Liver (tissue), 9 donors: ENCODE results near the gene DYNC2LI1. TPM values are rescaled to one million over a fixed set of nuclear protein-coding genes. Genes with fewer than 3 reads are reported as not detected.
A peak's percentile ranks its signal among the peaks of the same experiment; 100 is the strongest.

Experiments used
- DNase-seq: peaks from one replicate; pipeline ENCODE4 v3.0.0-alpha.2; 2017; ENCODE audit warnings: low spot score
- H3K27ac ChIP-seq, 2 donors: one replicate each; pipeline ENCODE4 v1.7.0; 2013; ENCODE audit warnings: inconsistent platforms in 2 of 2, low read length in 2 of 2, control low read depth in 1 of 2, low read depth in 1 of 2, mild to moderate bottlenecking in 1 of 2
- H3K27me3 ChIP-seq, 4 donors: one replicate each; pipeline versions ENCODE4 v1.6.1 to v1.7.0; 2013; ENCODE audit warnings: low read length in 3 of 4, inconsistent platforms in 1 of 4, mild to moderate bottlenecking in 1 of 4, moderate library complexity in 1 of 4; ENCODE audit not compliant: control insufficient read depth in 4 of 4, insufficient read depth in 4 of 4
- H3K36me3 ChIP-seq, 4 donors: one replicate each; pipeline versions ENCODE4 v1.6.1 to v1.7.0; 2013; ENCODE audit warnings: low read length in 3 of 4, mild to moderate bottlenecking in 3 of 4, low read depth in 1 of 4, moderate library complexity in 1 of 4; ENCODE audit not compliant: control insufficient read depth in 4 of 4, insufficient read depth in 3 of 4
- H3K4me1 ChIP-seq, 4 donors: one replicate each; pipeline versions ENCODE4 v1.6.1 to v1.7.0; 2013; ENCODE audit warnings: low read length in 3 of 4, mild to moderate bottlenecking in 3 of 4, moderate library complexity in 1 of 4; ENCODE audit not compliant: control insufficient read depth in 4 of 4, insufficient read depth in 4 of 4
- H3K4me3 ChIP-seq, 3 donors: one replicate each; pipeline versions ENCODE4 v1.6.1 to v1.7.0; 2013; ENCODE audit warnings: low read length in 3 of 3, control low read depth in 1 of 3, low read depth in 1 of 3, mild to moderate bottlenecking in 1 of 3
- H3K9ac ChIP-seq, 2 donors: one replicate each; pipeline ENCODE4 v1.7.0; 2013; ENCODE audit warnings: low read length in 2 of 2, mild to moderate bottlenecking in 2 of 2, moderate library complexity in 2 of 2, control low read depth in 1 of 2, low read depth in 1 of 2
- H3K9me3 ChIP-seq, 4 donors: one replicate each; pipeline versions ENCODE4 v1.6.1 to v1.7.0; 2013; ENCODE audit warnings: low read length in 3 of 4; ENCODE audit not compliant: control insufficient read depth in 4 of 4
- EGR1 ChIP-seq, 2 donors: IDR thresholded peaks; 2 replicates each; pipeline ENCODE4 v1.6.1; 2016 to 2018; ENCODE audit warnings: antibody characterized with exemption in 2 of 2, low read depth in 2 of 2
- FOXA1 ChIP-seq: IDR thresholded peaks from 2 replicates; pipeline ENCODE4 v1.6.1; 2016; ENCODE audit warnings: antibody characterized with exemption
- FOXA2 ChIP-seq: IDR thresholded peaks from 2 replicates; pipeline ENCODE4 v1.6.1; 2016; ENCODE audit warnings: antibody characterized with exemption
- GABPA ChIP-seq, 2 donors: IDR thresholded peaks in 1 of 2; conservative IDR thresholded peaks in 1 of 2; 2 replicates each; pipeline ENCODE4 v1.6.1; 2016; ENCODE audit warnings: antibody characterized with exemption in 2 of 2, mild to moderate bottlenecking in 1 of 2, moderate library complexity in 1 of 2
- HNF4A ChIP-seq, 2 donors: conservative IDR thresholded peaks; 2 replicates each; pipeline ENCODE4 v1.6.1; 2016; ENCODE audit warnings: antibody characterized with exemption in 2 of 2, mild to moderate bottlenecking in 2 of 2
- HNF4G ChIP-seq: IDR thresholded peaks from 2 replicates; pipeline ENCODE4 v1.6.1; 2016; ENCODE audit warnings: antibody characterized with exemption
- JUND ChIP-seq, 2 donors: IDR thresholded peaks; 2 replicates each; pipeline ENCODE4 v1.6.1; 2016; ENCODE audit warnings: antibody characterized with exemption in 2 of 2
- RXRA ChIP-seq, 2 donors: IDR thresholded peaks; 2 replicates each; pipeline ENCODE4 v1.6.1; 2017 to 2018; ENCODE audit warnings: antibody characterized with exemption in 2 of 2, mild to moderate bottlenecking in 1 of 2
- SP1 ChIP-seq: IDR thresholded peaks from 2 replicates; pipeline ENCODE4 v1.6.1; 2018; ENCODE audit warnings: antibody characterized with exemption, mild to moderate bottlenecking
- TAF1 ChIP-seq: conservative IDR thresholded peaks from 2 replicates; pipeline ENCODE4 v1.6.1; 2016; ENCODE audit warnings: antibody characterized with exemption, mild to moderate bottlenecking
- YY1 ChIP-seq: IDR thresholded peaks from 2 replicates; pipeline ENCODE4 v1.6.1; 2016; ENCODE audit warnings: antibody characterized with exemption, mild to moderate bottlenecking
- WGBS: extraction: QIAGEN DNeasy Blood & Tissue Kit; methylation state at CpG from one replicate; pipeline ENCODE4 v1.1.7; 2013; 5-methylcytosine and 5-hydroxymethylcytosine counted together
- polyA plus RNA-seq, 2 donors: library from polyadenylated mRNA; stranded (reverse) in 1 of 2; unstranded in 1 of 2; fragments of 200-250 nt in 1 of 2; fragments of >200 nt in 1 of 2; fragmentation: Nextera tagmentation in 1 of 2; extraction: Ambion mirVana in 1 of 2; gene quantifications; one replicate each; pipeline versions ENCODE4 v1.2.1 to v1.2.3, GENCODE V29; 2013 to 2015
- total RNA-seq, 2 donors: library from RNA; depleted of rRNA; stranded (reverse); fragments of >200 nt; gene quantifications; one replicate each; pipeline ENCODE4 v1.2.3, GENCODE V29; 2014
- TF ChIP-seq, protein P1 (sequence below): IDR thresholded peaks from 2 replicates; pipeline ENCODE4 v1.6.1; 2016; ENCODE audit warnings: antibody characterized with exemption
- TF ChIP-seq, protein P2 (sequence below): IDR thresholded peaks from 2 replicates; pipeline ENCODE4 v1.6.1; 2016; ENCODE audit warnings: antibody characterized with exemption
- TF ChIP-seq, protein P3 (sequence below): IDR thresholded peaks from 2 replicates; pipeline ENCODE4 v1.6.1; 2016; ENCODE audit warnings: antibody characterized with exemption
- donor health status: healthy.
- donor health status: healthy.
- donor health status: healthy.
- donor health status: healthy.
- donor health status: healthy.

Gene DYNC2LI1
- total and polyA plus RNA-seq, 4 donors = 5.4 to 6.1 (median 5.7) TPM

- no peak overlapping the region for H3K4me3 ChIP-seq
- WGBS = 34% methylated on average over 3 of the region's 3 CpGs
- no peaks in the 10 kb centered on the region for H3K27me3 ChIP-seq
- TF ChIP-seq, protein P1, sequence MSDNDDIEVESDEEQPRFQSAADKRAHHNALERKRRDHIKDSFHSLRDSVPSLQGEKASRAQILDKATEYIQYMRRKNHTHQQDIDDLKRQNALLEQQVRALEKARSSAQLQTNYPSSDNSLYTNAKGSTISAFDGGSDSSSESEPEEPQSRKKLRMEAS = no peak
- peak; percentile 33 to 56 for TF ChIP-seq RXRA (IDR thresholded peaks at IDR 0.05)
- TF ChIP-seq TAF1 = no peak
- TF ChIP-seq HNF4A (conservative IDR thresholded peaks at IDR 0.05) = peak; percentile 25 to 46
- no peak overlapping the region for H3K9ac ChIP-seq
- H3K9me3 ChIP-seq = no peaks in the 10 kb centered on the region
- peaks cover 0 to 32% (median 15%) of the 10 kb centered on the region in 4 donors for H3K36me3 ChIP-seq
- peak overlapping the region; percentile 13 to 60 for H3K27ac ChIP-seq
- no peak for DNase-seq
- H3K4me1 ChIP-seq = peaks cover 4 to 64% (median 46%) of the 10 kb centered on the region in 4 donors
These were observed 52.0 kb downstream of the DYNC2LI1 start for GRCh38 chr2:43825841-43826240.

DNA sequence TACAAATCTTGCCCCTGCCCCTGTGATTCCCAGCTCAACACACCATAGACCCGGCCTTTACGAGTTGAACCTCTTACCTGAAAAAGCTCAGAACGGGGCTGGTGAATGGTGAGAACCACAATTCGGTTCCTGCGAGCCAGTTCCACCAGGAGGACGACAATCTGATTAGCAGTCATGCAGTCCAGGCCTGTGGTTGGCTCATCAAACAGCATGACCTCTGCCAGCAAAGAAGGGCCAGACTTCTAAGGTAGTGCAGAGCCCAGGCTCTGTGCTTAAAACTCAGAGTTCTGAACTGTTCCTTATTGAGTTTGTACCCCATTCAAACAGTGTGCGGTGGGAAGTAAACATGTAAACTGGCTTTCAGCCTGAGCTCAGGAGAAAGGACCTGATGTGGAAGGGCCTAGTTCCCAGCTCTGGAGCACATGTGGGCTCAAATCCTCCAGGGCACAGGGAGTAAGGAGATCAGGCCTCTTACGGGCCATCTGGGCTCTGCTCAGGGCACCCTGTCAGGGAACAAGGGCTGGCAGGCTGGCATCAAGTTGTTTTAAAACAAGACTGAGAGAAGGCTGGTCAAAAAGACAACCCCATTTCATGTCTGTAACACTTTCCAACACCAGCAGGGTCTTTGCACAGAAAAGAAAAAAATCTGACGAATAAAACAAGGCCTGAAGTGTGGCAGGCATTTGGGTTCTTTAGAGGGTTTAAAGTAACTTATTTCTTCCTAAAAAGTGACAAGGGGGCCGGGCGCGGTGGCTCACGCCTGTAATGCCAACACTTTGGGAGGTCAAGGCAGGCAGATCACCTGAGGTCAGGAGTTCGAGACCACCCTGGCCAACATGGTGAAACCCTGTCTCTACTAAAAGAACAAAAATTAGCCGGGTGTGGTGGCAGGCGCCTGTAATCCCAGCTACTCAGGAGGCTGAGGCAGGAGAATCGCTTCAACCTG, 52.7 kb downstream of the DYNC2LI1 start:
- H3K27me3 ChIP-seq = no peaks in the 10 kb centered on the region
- no peak for DNase-seq
- no peak overlapping the region for H3K4me3 ChIP-seq
- H3K4me1 ChIP-seq = peaks cover 4 to 57% (median 44%) of the 10 kb centered on the region in 4 donors
- peaks cover under 1 to 25% (median 11%) of the 10 kb centered on the region in 4 donors for H3K36me3 ChIP-seq
- H3K9me3 ChIP-seq = no peaks in the 10 kb centered on the region
- TF ChIP-seq EGR1 (IDR thresholded peaks at IDR 0.05; ENCODE audit: low read depth in 2 of 2) = no peak
- TF ChIP-seq, protein P2, sequence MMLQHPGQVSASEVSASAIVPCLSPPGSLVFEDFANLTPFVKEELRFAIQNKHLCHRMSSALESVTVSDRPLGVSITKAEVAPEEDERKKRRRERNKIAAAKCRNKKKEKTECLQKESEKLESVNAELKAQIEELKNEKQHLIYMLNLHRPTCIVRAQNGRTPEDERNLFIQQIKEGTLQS = no peak
- TF ChIP-seq HNF4G = no peak
- TF ChIP-seq, protein P1 = no peak
- no peak for TF ChIP-seq RXRA (IDR thresholded peaks at IDR 0.05)
- TF ChIP-seq JUND (IDR thresholded peaks at IDR 0.05) = no peak
- TF ChIP-seq HNF4A (conservative IDR thresholded peaks at IDR 0.05) = no peak
- no peak for TF ChIP-seq GABPA (IDR thresholded peaks at IDR 0.05 in 1 of 2, conservative IDR thresholded peaks at IDR 0.05 in 1 of 2)
- no peak for TF ChIP-seq FOXA1
- TF ChIP-seq, protein P3, sequence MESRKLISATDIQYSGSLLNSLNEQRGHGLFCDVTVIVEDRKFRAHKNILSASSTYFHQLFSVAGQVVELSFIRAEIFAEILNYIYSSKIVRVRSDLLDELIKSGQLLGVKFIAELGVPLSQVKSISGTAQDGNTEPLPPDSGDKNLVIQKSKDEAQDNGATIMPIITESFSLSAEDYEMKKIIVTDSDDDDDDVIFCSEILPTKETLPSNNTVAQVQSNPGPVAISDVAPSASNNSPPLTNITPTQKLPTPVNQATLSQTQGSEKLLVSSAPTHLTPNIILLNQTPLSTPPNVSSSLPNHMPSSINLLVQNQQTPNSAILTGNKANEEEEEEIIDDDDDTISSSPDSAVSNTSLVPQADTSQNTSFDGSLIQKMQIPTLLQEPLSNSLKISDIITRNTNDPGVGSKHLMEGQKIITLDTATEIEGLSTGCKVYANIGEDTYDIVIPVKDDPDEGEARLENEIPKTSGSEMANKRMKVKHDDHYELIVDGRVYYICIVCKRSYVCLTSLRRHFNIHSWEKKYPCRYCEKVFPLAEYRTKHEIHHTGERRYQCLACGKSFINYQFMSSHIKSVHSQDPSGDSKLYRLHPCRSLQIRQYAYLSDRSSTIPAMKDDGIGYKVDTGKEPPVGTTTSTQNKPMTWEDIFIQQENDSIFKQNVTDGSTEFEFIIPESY = no peak
- no peak for TF ChIP-seq YY1
- TF ChIP-seq SP1 = no peak
- no peak for TF ChIP-seq FOXA2
- H3K9ac ChIP-seq = no peak overlapping the region
- WGBS = 76% methylated on average over 17 of the region's 17 CpGs
- peak overlapping the region; percentile 25 to 37 for H3K27ac ChIP-seq
